Osteoblast (primary cell): ENCODE results near the gene SEMA4F. TPM values are rescaled to one million over a fixed set of nuclear protein-coding genes. Genes with fewer than 3 reads are reported as not detected.

ENCODE experiments used
- DNase-seq: peaks from one replicate; pipeline ENCODE4 v3.0.0; 2011; ENCODE audit warnings: low spot score, mixed read lengths; ENCODE audit not compliant: insufficient read length; ENCODE audit errors: missing footprints
- H2AFZ ChIP-seq: 2 replicates; pipeline ENCODE4 v1.6.0; 2011; ENCODE audit warnings: mild to moderate bottlenecking, low read length
- H3K27ac ChIP-seq: 2 replicates; pipeline ENCODE4 v1.5.1; 2011; ENCODE audit warnings: mild to moderate bottlenecking, low read depth, low read length, moderate library complexity
- H3K27me3 ChIP-seq: 2 replicates; pipeline ENCODE4 v1.6.0; 2012; ENCODE audit warnings: mild to moderate bottlenecking, control low read depth, inconsistent platforms, low read length, moderate library complexity; ENCODE audit not compliant: insufficient read depth
- H3K36me3 ChIP-seq: 2 replicates; pipeline ENCODE4 v1.5.1; 2011; ENCODE audit warnings: mild to moderate bottlenecking, low read length, control low read depth, moderate library complexity; ENCODE audit not compliant: insufficient read depth
- H3K4me1 ChIP-seq: 2 replicates; pipeline ENCODE4 v1.5.1; 2011; ENCODE audit warnings: mild to moderate bottlenecking, low read length, control low read depth, moderate library complexity; ENCODE audit not compliant: insufficient read depth
- H3K4me2 ChIP-seq: 2 replicates; pipeline ENCODE4 v1.6.0; 2011; ENCODE audit warnings: mild to moderate bottlenecking, low read length; ENCODE audit not compliant: insufficient read depth
- H3K4me3 ChIP-seq: fragments of 200-600 bp; sonication (generic); 3 replicates; pipeline ENCODE4 v1.5.1; 2012; ENCODE audit warnings: mild to moderate bottlenecking, low read length, inconsistent platforms; ENCODE audit not compliant: insufficient read depth
- H3K79me2 ChIP-seq: 2 replicates; pipeline ENCODE4 v1.6.0; 2012; ENCODE audit warnings: mild to moderate bottlenecking, low read length, control low read depth, inconsistent platforms; ENCODE audit not compliant: insufficient read depth
- H3K9me3 ChIP-seq: 2 replicates; pipeline ENCODE4 v1.5.1; 2011; ENCODE audit warnings: low read depth, low read length, control low read depth
- H4K20me1 ChIP-seq: 2 replicates; pipeline ENCODE4 v1.6.0; 2012; ENCODE audit warnings: mild to moderate bottlenecking, low read length, control low read depth; ENCODE audit not compliant: insufficient read depth
- CTCF ChIP-seq: IDR thresholded peaks from 2 replicates; pipeline ENCODE4 v1.5.1; 2011; ENCODE audit warnings: mild to moderate bottlenecking, low read depth, low read length, moderate library complexity; ENCODE audit errors: extremely low read depth
- total RNA-seq: library from RNA; depleted of rRNA; stranded (reverse); fragments of >200 nt; gene quantifications from 2 replicates; pipeline ENCODE4 v1.2.3, GENCODE V29; 2012

SEMA4F gene
- total RNA-seq, 1 donor, result 7.2 TPM

DNA sequence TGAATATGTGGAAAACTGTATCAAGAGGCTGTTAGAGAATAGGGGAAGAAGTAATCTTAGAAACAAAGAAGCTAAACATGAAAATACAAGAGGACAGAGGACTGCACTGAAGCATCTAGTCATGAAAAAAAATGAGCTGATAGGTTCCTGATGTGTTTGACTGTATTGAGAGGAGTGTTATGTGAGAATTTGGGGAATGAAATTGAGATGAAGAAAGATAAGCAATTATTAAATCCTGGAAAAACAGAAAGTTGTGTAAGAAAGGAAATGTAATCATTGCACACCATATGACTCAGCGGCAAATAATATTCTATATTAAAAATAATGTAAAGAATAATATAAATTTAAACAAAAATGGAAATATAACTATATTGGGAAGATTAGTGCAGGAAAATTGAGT is 71.2 kb downstream of the SEMA4F start:
- no peak overlapping the region for H3K27ac ChIP-seq
- peak overlapping the region; percentile 47 for H2AFZ ChIP-seq
- H3K79me2 ChIP-seq, result no peaks in the 10 kb centered on the region
- H3K4me1 ChIP-seq, result no peaks in the 10 kb centered on the region
- no peaks in the 10 kb centered on the region for H3K9me3 ChIP-seq
- peaks cover 3% of the 10 kb centered on the region for H3K27me3 ChIP-seq
- no peaks in the 10 kb centered on the region for H3K36me3 ChIP-seq
- H3K4me2 ChIP-seq, result no peak overlapping the region
- no peak overlapping the region for H3K4me3 ChIP-seq
- no peak for TF ChIP-seq CTCF
- H4K20me1 ChIP-seq, result no peaks in the 10 kb centered on the region
- DNase-seq, result no peak

DNA sequence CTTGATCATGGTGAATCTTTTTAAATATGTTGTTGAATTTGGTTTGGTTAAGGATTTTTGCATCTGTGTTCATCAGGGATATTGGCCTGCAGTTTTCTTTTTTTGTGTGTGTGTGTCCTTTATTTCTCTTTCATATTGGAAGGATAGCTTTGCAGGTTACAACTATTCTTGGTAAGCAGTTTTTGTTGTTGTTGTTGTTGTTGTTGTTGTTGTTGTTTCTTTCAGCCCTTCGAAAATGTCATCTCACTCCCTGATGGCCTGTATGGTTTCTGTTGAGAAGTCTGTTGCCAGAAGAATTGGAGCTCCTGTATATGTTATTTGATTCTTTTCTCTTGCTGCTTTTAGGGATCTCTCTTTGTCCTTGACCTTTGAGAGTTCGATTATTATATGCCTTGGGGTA is 74.8 kb downstream of the SEMA4F start:
- no peaks in the 10 kb centered on the region for H3K9me3 ChIP-seq
- no peak overlapping the region for H3K4me2 ChIP-seq
- no peak for TF ChIP-seq CTCF
- H3K4me3 ChIP-seq, result no peak overlapping the region
- no peak for DNase-seq
- no peak overlapping the region for H3K27ac ChIP-seq
- H3K27me3 ChIP-seq, result no peaks in the 10 kb centered on the region
- H3K79me2 ChIP-seq, result no peaks in the 10 kb centered on the region
- H3K4me1 ChIP-seq, result no peaks in the 10 kb centered on the region
- H2AFZ ChIP-seq, result no peak overlapping the region
- H3K36me3 ChIP-seq, result no peaks in the 10 kb centered on the region
- no peaks in the 10 kb centered on the region for H4K20me1 ChIP-seq

- H3K4me3 ChIP-seq, result no peak overlapping the region
- no peak for DNase-seq
- no peaks in the 10 kb centered on the region for H3K36me3 ChIP-seq
- no peak for TF ChIP-seq CTCF
- H3K4me2 ChIP-seq, result no peak overlapping the region
- H3K27me3 ChIP-seq, result no peaks in the 10 kb centered on the region
- H3K4me1 ChIP-seq, result peaks cover 3% of the 10 kb centered on the region
- no peaks in the 10 kb centered on the region for H4K20me1 ChIP-seq
- H2AFZ ChIP-seq, result no peak overlapping the region
- H3K27ac ChIP-seq, result no peak overlapping the region
- no peaks in the 10 kb centered on the region for H3K79me2 ChIP-seq
- H3K9me3 ChIP-seq, result no peaks in the 10 kb centered on the region
Measured at GRCh38 chr2:74730530-74730929, 76.5 kb downstream of the SEMA4F start.

Other genes with a start within 250 kb of the SEMA4F start
- 0.72 and 1.5 TPM in 2 replicates for gene C2orf81, start 232.6 kb upstream of the SEMA4F start, total RNA-seq
- 21.2 and 23.9 TPM in 2 replicates for gene WDR54, start 232.5 kb upstream of the SEMA4F start, total RNA-seq
- 14.1 and 16.2 TPM in 2 replicates for gene RTKN, start 212.3 kb upstream of the SEMA4F start, total RNA-seq
- 11.8 and 15.9 TPM in 2 replicates for gene INO80B, start 199.2 kb upstream of the SEMA4F start, total RNA-seq
- 35.5 and 35.7 TPM in 2 replicates for gene WBP1, start 195.8 kb upstream of the SEMA4F start, total RNA-seq
- gene MOGS, start 188.9 kb upstream of the SEMA4F start, total RNA-seq, result 33.3 and 35.9 TPM in 2 replicates
- 18.0 and 23.5 TPM in 2 replicates for gene MRPL53, start 181.6 kb upstream of the SEMA4F start, total RNA-seq
- 32.4 and 32.6 TPM in 2 replicates for gene CCDC142, start 171.2 kb upstream of the SEMA4F start, total RNA-seq
- 17.0 and 18.3 TPM in 2 replicates for gene TTC31, start 171.2 kb upstream of the SEMA4F start, total RNA-seq
- 4.1 and 5.4 TPM in 2 replicates for gene LBX2, start 154.6 kb upstream of the SEMA4F start, total RNA-seq
- gene PCGF1, start 146.6 kb upstream of the SEMA4F start, total RNA-seq, result 22.4 and 26.5 TPM in 2 replicates
- under 0.01 and 0.36 TPM in 2 replicates for gene TLX2, start 139.8 kb upstream of the SEMA4F start, total RNA-seq
- gene DQX1, start 128.0 kb upstream of the SEMA4F start, total RNA-seq, result not detected in 2 replicates
- 82.9 and 86.3 TPM in 2 replicates for gene AUP1, start 124.5 kb upstream of the SEMA4F start, total RNA-seq
- gene HTRA2, start 124.3 kb upstream of the SEMA4F start, total RNA-seq, result 51.8 and 53.6 TPM in 2 replicates
- 64.8 and 97.4 TPM in 2 replicates for gene LOXL3, start 100.3 kb upstream of the SEMA4F start, total RNA-seq
- 89.8 and 93.1 TPM in 2 replicates for gene DOK1, start 99.5 kb upstream of the SEMA4F start, total RNA-seq
- gene M1AP, start 5.9 kb upstream of the SEMA4F start, total RNA-seq, result under 0.01 and 0.29 TPM in 2 replicates
- 74.6 and 76.4 TPM in 2 replicates for gene HK2, start 179.9 kb downstream of the SEMA4F start, total RNA-seq